IPS-18c (cell line): Measurements from ENCODE around the gene SKAP1.
"Not testable (repeated sequence)": the region's sequence is repeated elsewhere in the genome, so short reads cannot be mapped to it uniquely, and the experiment has no call there.

Experiments
- H3K4me3 ChIP-seq: 2 replicates; pipeline ENCODE4 v1.7.0; 2013; ENCODE audit warnings: low read depth, mild to moderate bottlenecking, low read length, moderate library complexity; ENCODE audit not compliant: insufficient read depth
- H3K9me3 ChIP-seq: one replicate; pipeline ENCODE4 v1.6.1; 2013; ENCODE audit warnings: mild to moderate bottlenecking, low read length, moderate library complexity; ENCODE audit not compliant: control insufficient read depth, insufficient read depth

The SKAP1 gene

DNA sequence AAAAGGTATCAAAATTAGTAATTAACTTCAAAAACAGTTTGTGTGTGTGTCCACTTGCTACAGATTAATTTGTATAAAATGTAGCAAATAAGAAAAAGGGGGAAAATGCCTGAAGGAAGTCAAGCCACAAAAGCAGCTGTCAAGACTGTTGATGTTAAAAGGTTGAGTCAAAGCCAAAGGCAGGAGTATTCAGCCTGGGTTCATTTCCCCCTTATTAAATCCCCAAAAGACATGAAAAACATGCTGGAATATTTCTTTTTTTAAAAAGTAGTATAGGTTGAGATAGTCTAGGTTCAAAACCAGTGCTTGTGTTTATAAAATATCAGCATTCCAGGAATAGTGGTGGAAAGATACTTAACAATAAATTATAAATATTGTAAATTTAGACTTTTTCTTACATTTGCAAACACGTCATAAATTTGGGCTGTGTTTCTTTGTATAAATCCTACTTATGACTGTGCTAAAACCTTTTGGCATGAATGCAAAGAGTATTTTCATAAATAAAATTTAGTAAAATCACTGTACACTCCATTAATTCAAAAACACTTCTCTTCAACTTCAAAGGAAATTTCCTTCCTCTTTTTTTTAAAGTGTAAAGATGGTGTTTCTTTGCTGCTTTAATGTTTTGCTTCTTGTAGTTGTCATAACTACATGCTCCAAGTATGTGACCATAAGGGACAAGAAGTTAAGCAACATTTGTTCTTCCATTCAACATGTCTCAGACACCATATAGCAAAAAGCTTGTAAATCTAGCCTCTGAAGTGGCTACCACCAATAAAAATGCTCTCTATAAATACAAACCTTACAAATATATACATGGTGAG is 72.0 kb downstream of the SKAP1 start:
- Histone ChIP-seq H3K9me3 (no peaks in the 10 kb centered on the region), H3K4me3 (no peak overlapping the region)

DNA sequence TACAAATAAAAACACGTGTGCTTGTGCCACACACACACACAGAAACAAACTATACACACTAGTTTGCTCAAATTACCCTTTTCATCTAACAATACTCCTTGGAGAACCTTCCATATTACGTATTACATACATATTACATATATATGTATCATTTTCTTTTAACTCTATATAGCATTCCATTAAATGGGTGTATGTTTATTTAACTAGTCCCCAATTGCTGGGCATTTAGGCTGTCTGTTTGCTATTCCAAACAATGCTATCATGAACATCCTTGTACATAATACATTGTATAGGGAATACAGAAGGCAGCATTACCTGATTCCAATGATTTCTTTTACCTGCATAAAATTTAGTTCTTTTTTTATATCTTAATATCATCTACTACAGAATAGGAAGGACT is 73.1 kb downstream of the SKAP1 start:
- no peaks in the 10 kb centered on the region for H3K9me3 ChIP-seq
- no peak overlapping the region for H3K4me3 ChIP-seq

DNA sequence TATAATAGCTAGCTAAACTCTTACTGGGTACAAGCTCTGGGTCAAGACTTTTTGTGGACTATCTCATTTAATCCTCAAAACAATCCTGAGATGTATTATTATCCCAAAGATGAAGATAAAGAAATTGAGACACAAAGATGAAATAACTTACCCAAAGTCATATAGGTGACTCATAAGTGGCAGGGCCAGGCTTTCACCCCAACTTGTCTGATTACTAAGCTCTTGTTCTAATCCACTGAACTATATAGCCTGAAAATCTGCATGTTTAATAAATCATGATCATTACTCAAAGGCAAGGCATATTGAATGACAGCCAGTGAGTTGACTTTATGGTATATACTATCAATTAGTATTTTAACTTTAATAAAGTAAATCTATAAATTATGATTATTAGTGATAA is 77.4 kb downstream of the SKAP1 start:
- H3K4me3 ChIP-seq, result no peak overlapping the region
- H3K9me3 ChIP-seq, result no peaks in the 10 kb centered on the region

DNA sequence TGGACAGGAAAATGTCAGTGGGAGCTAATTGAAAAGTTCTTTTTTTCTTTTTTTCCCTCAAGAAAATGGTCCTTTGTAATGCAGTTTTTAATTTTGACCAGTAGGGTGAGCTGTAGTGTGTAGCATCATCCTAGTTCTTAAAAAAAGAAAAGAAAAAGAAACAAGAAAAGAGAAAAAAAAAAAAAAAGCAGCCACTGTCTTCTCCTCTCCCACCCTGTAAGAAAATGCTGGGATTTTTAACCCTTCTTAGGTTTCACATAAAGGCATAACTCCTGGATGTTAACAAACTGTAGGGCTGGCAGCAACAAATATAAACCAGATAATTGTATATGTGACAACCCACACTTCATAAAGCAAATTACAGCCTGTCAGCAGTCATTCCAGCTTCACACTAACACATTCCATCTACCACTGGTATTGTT is 78.1 kb downstream of the SKAP1 start:
- Histone ChIP-seq H3K9me3 (no peaks in the 10 kb centered on the region), H3K4me3 (no peak overlapping the region)

DNA sequence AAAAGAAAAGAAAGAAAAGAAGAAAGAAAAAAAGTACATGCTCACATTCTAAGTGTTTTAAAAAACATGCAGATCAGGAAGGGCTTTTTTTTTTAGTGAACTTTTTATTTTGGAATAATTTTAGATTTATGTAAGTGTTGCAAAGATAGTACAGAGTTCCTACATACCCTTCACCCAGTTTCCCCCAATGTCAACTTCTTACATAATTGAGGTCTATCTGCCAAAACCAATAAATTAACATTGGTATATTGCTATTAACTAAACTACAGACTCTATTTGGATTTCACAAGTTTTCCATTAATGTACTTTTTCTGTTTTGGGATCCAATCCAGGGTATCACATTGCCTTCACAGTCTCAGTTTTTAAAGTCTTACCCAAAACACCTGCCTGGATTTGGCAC is 81.7 kb downstream of the SKAP1 start:
- Histone ChIP-seq H3K9me3 (no peaks in the 10 kb centered on the region), H3K4me3 (no peak overlapping the region)

DNA sequence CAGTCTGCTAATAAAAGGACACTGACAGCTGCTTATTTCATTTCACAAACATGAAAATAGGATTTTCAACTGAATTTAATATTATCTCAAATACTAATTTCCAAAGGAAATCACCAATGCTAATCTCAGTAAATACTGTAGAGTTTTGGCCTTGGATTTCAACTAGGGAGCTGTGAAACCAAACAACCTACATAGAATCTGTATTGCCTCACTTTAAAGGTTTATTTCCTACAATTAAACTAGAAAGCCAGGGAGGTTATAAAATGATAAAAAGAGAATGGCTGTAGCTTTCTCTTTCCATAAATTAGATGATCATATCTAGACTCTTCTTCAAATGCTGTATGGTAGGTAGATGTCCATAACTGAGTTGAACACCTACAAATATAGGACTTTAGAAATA is 82.8 kb downstream of the SKAP1 start:
- H3K9me3 ChIP-seq, result no peaks in the 10 kb centered on the region
- H3K4me3 ChIP-seq, result no peak overlapping the region

DNA sequence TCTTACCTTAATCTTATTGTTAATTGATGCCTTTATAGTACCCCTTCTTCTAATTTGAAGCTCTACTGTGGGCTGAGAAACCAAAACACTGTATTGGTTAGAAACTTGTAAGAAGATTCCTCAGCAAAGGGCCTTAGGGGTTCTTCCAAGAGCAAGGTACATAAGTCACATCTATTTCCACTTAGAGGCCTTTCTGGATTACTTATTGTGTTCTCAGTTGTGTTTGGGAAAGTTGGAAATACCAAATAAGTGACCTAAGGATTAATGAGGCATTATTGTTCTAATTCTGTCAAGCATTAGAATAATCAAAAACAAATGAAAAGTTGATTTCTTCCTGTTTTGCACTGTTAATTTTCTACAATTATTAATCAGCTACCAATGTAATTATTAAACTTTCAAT is 85.8 kb downstream of the SKAP1 start:
- Histone ChIP-seq H3K9me3 (no peaks in the 10 kb centered on the region), H3K4me3 (no peak overlapping the region)

DNA sequence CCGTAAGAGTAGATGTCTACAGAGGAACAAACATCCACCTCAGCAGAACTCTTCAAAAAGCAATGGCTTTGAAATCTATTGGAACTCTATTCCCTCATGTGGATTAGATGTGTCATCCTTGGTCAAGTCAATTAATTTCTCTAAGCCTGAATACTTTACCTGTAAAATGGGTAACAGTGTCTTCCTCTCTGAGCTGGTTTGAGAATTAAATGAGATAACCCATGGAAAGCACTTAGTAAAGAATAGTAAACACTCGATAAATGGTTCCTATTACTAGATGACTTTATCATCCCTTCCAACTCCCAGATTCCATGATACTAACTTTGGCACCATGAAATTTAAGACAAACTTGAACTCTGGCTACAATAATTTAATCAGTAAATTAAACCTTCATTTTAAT is 89.1 kb downstream of the SKAP1 start:
- no peaks in the 10 kb centered on the region for H3K9me3 ChIP-seq
- H3K4me3 ChIP-seq, result no peak overlapping the region

DNA sequence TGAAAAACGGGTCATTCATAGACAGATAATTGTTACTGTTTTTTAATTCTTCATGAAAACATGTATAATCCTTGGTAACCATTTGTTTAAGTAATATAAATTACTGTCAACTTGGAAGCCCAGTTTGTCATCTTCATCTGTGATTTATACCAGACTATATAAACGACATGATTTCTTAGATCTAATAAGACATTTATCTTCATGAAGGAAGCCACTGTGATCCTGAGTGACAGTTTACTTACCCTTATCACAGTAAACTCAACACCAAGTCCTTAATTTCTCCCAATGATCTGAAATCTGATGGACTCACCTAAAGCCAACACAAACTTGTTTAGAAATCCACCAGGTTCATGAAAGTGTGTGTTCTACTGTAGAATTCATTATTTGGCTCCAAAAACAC is 91.3 kb downstream of the SKAP1 start:
- Histone ChIP-seq H3K4me3 (no peak overlapping the region), H3K9me3 (no peaks in the 10 kb centered on the region)

DNA sequence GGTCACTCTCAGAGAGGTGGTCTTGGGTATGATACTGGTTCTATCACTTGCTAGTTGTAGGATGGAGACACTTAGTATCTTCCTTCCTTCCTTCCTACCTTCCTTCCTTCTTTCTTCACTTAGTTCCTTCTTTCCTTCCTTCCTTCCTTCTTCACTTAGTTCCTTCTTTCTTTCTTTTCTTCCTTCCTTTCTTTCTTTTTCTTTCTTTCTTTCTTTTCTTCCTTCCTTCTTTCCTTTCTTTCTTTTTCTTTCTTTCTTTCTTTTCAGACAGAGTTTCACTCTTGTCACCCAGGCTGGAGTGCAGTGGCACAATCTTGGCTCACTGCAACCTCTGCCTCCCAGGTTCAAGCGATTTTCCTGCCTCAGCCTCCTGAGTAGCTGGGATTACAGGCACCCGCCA is 92.1 kb downstream of the SKAP1 start:
- H3K9me3 ChIP-seq, H3K4me3 ChIP-seq: not testable (repeated sequence)

DNA sequence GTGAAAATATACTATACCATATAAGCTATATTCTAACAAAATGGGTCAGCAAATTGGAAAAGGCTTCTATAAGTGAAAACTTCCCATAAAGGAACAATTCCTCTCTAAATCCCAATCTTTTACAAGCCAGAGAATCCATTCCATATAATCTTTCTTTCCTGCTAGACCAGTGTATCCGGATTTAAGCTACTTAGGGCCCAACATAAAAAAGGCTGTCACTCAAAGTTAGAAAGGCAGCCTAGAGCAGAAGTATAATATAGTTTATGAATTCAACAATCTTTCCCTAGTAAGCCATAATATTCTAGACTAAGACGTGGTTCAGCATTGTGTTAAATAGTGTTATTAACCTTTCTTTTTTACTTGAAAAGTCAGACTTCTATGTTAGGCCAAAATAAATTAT is 93.0 kb downstream of the SKAP1 start:
- no peaks in the 10 kb centered on the region for H3K9me3 ChIP-seq
- no peak overlapping the region for H3K4me3 ChIP-seq

DNA sequence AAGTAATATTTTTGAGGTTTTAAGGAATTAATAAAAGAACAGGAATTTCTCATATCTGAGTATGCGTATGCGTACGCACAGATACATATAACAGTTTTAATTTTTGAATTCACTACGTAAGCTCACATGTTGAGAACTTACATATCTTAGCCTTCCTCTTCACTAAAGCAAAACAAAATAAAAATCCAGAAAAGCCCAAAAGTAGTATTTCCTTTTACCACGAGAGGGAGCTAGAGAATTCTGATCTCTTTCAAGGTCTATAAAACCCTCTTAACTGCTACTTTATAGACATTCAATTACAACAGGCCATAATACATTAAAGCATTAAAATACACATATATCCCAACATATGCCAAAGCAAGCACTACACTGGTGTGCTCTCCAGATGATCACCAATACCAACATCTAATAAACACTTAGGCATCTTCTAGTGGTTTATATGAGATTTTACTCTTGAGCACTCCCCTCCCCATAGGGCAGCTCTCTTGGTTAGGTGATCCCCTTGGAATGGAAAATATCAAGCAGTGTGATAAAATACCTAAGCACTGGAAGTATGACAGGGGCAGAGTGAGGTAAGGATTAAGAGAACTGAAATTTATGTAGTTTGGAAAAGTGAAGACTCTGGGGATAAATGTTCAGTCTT is 94.0 kb downstream of the SKAP1 start:
- Histone ChIP-seq H3K4me3 (no peak overlapping the region), H3K9me3 (no peaks in the 10 kb centered on the region)

DNA sequence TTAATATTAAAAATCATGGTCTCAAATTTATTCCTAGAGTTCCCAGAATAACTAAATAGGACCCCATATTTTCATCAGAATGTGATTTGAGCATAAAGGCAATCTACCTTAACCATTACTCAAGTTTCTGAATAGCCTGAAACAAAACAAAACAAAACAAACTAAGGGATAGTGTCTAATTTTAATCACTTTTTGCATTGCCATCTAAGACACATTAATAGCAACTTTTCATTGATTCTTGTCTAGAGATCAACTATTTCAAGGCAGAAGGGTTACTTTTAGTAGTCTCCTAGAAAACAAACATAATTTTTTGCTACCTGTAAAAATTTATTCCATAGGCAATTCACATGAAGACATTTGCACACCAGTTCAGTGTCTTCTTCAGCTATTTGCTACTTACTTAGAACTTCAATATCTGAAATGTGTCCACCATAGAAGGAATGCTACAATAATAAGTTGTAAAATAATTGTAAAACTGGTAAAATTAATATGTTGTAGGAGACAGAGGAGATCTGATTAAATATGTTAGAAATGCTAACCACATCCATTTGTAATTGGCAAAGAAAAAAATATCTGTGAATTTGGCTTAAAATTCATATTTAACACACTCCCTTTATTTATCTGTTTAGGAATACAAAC is 94.7 kb downstream of the SKAP1 start:
- H3K4me3 ChIP-seq, result no peak overlapping the region

DNA sequence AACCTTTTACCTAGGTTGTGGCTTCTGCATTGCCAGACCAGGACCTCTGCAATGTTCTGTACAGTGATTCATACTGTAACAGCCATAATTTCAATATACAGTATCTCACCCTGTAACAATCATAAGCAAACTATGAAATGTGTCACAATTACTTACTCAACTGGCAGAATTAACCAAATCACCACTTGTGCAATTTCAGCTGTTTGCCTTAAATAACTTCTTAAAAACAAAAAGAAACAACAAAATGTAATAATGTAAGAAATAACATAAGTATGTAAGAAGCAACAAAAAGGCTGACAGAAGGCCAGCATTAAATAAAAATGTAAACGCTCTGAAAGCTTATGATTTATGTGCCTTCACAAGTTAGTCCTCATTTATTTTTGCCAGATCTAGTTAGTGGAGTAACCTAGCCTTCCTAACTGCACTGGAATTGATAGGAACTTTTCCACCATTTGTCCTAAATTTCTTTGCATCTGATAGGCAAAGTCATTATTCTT is 96.9 kb downstream of the SKAP1 start:
- Histone ChIP-seq H3K9me3 (no peaks in the 10 kb centered on the region), H3K4me3 (no peak overlapping the region)

More for the DNA sequence above, 94.7 kb downstream of the SKAP1 start:
- H3K9me3 ChIP-seq, result no peaks in the 10 kb centered on the region

DNA sequence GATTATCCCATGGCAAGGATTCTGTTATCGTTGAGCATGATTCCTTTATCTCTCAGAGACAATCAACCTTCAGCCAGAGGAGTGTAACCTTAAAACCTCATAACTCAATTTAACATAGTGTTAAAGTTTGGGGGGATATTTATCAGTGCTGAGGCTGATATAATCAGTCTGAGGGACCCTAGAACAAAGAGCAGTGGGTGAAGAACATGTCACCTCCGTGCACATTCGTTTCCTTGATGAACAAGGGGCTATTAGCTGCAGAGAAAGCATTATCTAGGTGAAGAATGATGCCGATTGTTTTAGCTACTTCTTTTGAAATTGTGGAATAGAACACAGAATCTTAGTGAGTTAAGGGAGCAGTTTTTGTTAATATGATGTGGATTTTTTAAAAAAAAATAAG is 99.1 kb downstream of the SKAP1 start:
- no peak overlapping the region for H3K4me3 ChIP-seq
- no peaks in the 10 kb centered on the region for H3K9me3 ChIP-seq

DNA sequence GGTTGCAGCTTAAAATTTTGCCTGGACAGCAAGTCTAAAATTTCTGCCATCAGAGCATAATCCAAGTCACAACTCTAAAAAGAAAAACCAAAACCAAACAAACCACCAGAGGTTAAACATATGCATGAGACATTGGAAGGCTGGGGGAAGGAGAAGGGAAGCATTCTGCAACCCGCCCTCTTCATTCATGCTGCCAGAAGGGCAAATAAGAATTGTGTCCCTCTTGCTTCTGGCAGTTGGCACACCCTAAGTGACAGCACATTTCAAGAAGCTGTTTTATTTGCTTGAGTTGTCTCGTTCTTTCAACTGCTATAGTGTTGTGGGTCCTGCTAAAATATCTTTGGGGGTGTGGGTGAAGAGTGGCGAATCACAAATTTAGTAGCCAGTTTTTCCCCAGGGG is 99.6 kb downstream of the SKAP1 start:
- Histone ChIP-seq H3K4me3 (no peak overlapping the region), H3K9me3 (no peaks in the 10 kb centered on the region)

DNA sequence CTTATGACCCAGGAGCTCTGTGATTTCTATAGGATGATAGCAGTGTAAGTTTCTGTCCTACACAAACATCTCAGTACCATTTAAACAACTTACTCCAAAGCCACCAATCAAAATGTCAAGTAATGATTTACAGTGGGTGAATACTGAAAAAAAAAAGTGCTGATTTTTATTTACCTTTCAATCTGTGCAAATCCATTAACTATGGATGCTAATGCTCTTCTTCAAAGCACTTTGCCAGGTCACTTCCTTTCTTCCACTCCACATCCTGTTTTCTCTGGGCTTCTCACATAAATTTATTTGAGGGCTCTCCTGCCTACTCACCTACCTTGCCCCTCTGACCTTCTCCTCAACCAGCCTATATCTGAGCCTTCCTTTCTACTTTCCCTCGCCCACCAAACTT is 101.6 kb downstream of the SKAP1 start:
- no peak overlapping the region for H3K4me3 ChIP-seq

DNA sequence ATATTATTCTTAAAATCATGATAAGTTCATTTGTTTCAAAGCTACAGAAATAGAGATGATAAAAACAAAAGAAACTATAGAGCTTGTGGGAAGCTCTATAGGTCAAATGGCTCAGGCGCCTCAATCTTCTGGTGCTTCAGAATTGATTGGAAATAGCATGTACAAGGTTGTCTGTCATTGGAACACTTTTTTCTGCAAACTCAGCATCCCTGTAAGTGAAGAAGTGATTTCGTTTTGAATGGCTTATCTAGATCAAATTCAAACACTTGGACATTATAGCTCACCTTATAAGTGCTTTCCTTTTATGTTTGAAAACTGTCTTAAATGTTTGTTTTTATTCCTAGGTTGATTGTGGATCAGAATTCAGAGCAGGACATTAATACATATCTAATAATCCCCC is 103.7 kb downstream of the SKAP1 start:
- Histone ChIP-seq H3K4me3 (no peak overlapping the region), H3K9me3 (no peaks in the 10 kb centered on the region)

More for the DNA sequence above, 101.6 kb downstream of the SKAP1 start:
- H3K9me3 ChIP-seq, result no peaks in the 10 kb centered on the region
